GM18526 (cell line): ENCODE data around the gene BOLL.

Experiments used
- POLR2A ChIP-seq: IDR thresholded peaks from 3 replicates; pipeline ENCODE4 v1.6.1; 2011; ENCODE audit not compliant: insufficient read length; ENCODE audit errors: extremely low read depth

The BOLL gene

GRCh38 chr2:197677056-197677455 lies 108.1 kb downstream of the BOLL start:
- TF ChIP-seq POLR2A, result no peak
